ENCODE data around the gene MXD4.
"Not testable (repeated sequence)": the region's sequence is repeated elsewhere in the genome, so short reads cannot be mapped to it uniquely, and the experiment has no call there.

Gene MXD4

GRCh38 chr4:2275044-2275397 lies 13.1 kb upstream of the MXD4 start:
- DNase-seq (ENCODE audit: low read depth), result not testable (repeated sequence)

- DNase-seq (ENCODE audit: low read depth), result no peak
Measured at GRCh38 chr4:2274320-2275043, 12.6 kb upstream of the MXD4 start.

- DNase-seq (ENCODE audit: low read depth), result no peak
Measured at GRCh38 chr4:2273657-2274319, 11.9 kb upstream of the MXD4 start.

- no peak for DNase-seq (ENCODE audit: low read depth)
Measured at GRCh38 chr4:2273221-2273620, 11.3 kb upstream of the MXD4 start.

- DNase-seq (ENCODE audit: low read depth), result no peak
Measured at GRCh38 chr4:2272828-2273120, 10.9 kb upstream of the MXD4 start.

GRCh38 chr4:2272026-2272827 lies 10.3 kb upstream of the MXD4 start:
- no peak for DNase-seq (ENCODE audit: low read depth)

- DNase-seq (ENCODE audit: low read depth), result no peak
Measured at GRCh38 chr4:2271279-2272025, 9.5 kb upstream of the MXD4 start.

GRCh38 chr4:2270341-2271165 lies 8.6 kb upstream of the MXD4 start:
- DNase-seq (ENCODE audit: low read depth), result no peak

- DNase-seq (ENCODE audit: low read depth), result no peak
Measured at GRCh38 chr4:2269618-2270163, 7.8 kb upstream of the MXD4 start.

- DNase-seq (ENCODE audit: low read depth), result no peak
Measured at GRCh38 chr4:2269206-2269531, 7.3 kb upstream of the MXD4 start.

GRCh38 chr4:2268357-2269205 lies 6.7 kb upstream of the MXD4 start:
- DNase-seq (ENCODE audit: low read depth), result no peak

- no peak for DNase-seq (ENCODE audit: low read depth)
Measured at GRCh38 chr4:2267841-2268240, 5.9 kb upstream of the MXD4 start.

GRCh38 chr4:2267320-2267811 lies 5.5 kb upstream of the MXD4 start:
- no peak for DNase-seq (ENCODE audit: low read depth)

GRCh38 chr4:2266821-2267220 lies 4.9 kb upstream of the MXD4 start:
- DNase-seq (ENCODE audit: low read depth), result no peak

- no peak for DNase-seq (ENCODE audit: low read depth)
Measured at GRCh38 chr4:2266181-2266580, 4.3 kb upstream of the MXD4 start.

- DNase-seq (ENCODE audit: low read depth), result no peak
Measured at GRCh38 chr4:2265113-2266110, 3.5 kb upstream of the MXD4 start.

GRCh38 chr4:2264481-2265041 lies 2.7 kb upstream of the MXD4 start:
- no peak for DNase-seq (ENCODE audit: low read depth)

GRCh38 chr4:2263926-2264321 lies 2.0 kb upstream of the MXD4 start:
- no peak for DNase-seq (ENCODE audit: low read depth)

GRCh38 chr4:2262944-2263250 lies 988 bp upstream of the MXD4 start:
- no peak for DNase-seq (ENCODE audit: low read depth)
